ENCODE measurements around the gene TUBB1.
"Not testable (repeated sequence)": the region's sequence is repeated elsewhere in the genome, so short reads cannot be mapped to it uniquely, and the experiment has no call there.

TUBB1 gene

GRCh38 chr20:59033616-59034165 lies 14.5 kb downstream of the TUBB1 start:
- Histone ChIP-seq H3K27me3 (ENCODE audit: control insufficient read depth in 1 of 2, insufficient read depth in 2 of 2, low read length in 2 of 2) (no peaks in the 10 kb centered on the region), H3K4me3 (ENCODE audit: low read length in 2 of 2) (no peak overlapping the region), H3K4me1 (ENCODE audit: control insufficient read depth, insufficient read depth, low read length) (peaks cover 14% of the 10 kb centered on the region), H3K9ac (ENCODE audit: low read length in 2 of 2) (no peak overlapping the region), H3K36me3 (ENCODE audit: control insufficient read depth in 2 of 2, insufficient read depth in 2 of 2, low read length in 2 of 2) (peaks cover 28 to 38% of the 10 kb centered on the region in 2 donors), H3K9me3 (ENCODE audit: control insufficient read depth in 2 of 2, low read length in 2 of 2) (no peaks in the 10 kb centered on the region), H3K27ac (ENCODE audit: low read length) (no peak overlapping the region)

- Histone ChIP-seq H3K27ac (ENCODE audit: low read length) (no peak overlapping the region), H3K4me3 (ENCODE audit: low read length in 2 of 2) (no peak overlapping the region), H3K36me3 (ENCODE audit: control insufficient read depth in 2 of 2, insufficient read depth in 2 of 2, low read length in 2 of 2) (peaks cover 24 to 30% of the 10 kb centered on the region in 2 donors), H3K4me1 (ENCODE audit: control insufficient read depth, insufficient read depth, low read length) (peaks cover 9% of the 10 kb centered on the region), H3K27me3 (ENCODE audit: control insufficient read depth in 1 of 2, insufficient read depth in 2 of 2, low read length in 2 of 2) (no peaks in the 10 kb centered on the region), H3K9ac (ENCODE audit: low read length in 2 of 2) (no peak overlapping the region), H3K9me3 (ENCODE audit: control insufficient read depth in 2 of 2, low read length in 2 of 2) (no peaks in the 10 kb centered on the region)
Observed at GRCh38 chr20:59035381-59035780, 16.2 kb downstream of the TUBB1 start.

- H3K27me3 ChIP-seq (ENCODE audit: control insufficient read depth in 1 of 2, insufficient read depth in 2 of 2, low read length in 2 of 2): no peaks in the 10 kb centered on the region
Observed at GRCh38 chr20:59037386-59037785, 18.2 kb downstream of the TUBB1 start.

GRCh38 chr20:59039233-59039632 lies 20.0 kb downstream of the TUBB1 start:
- Histone ChIP-seq H3K9me3 (ENCODE audit: control insufficient read depth in 2 of 2, low read length in 2 of 2) (no peaks in the 10 kb centered on the region), H3K27ac (ENCODE audit: low read length) (no peak overlapping the region), H3K4me1 (ENCODE audit: control insufficient read depth, insufficient read depth, low read length) (peaks cover 15% of the 10 kb centered on the region), H3K36me3 (ENCODE audit: control insufficient read depth in 2 of 2, insufficient read depth in 2 of 2, low read length in 2 of 2) (peaks cover 24 to 29% of the 10 kb centered on the region in 2 donors), H3K4me3 (ENCODE audit: low read length in 2 of 2) (no peak overlapping the region), H3K9ac (ENCODE audit: low read length in 2 of 2) (no peak overlapping the region), H3K27me3 (ENCODE audit: control insufficient read depth in 1 of 2, insufficient read depth in 2 of 2, low read length in 2 of 2) (no peaks in the 10 kb centered on the region)

More at GRCh38 chr20:59037386-59037785, 18.2 kb downstream of the TUBB1 start:
- H3K4me3 ChIP-seq (ENCODE audit: low read length in 2 of 2): no peak overlapping the region
- H3K27ac ChIP-seq (ENCODE audit: low read length): no peak overlapping the region
- H3K36me3 ChIP-seq (ENCODE audit: control insufficient read depth in 2 of 2, insufficient read depth in 2 of 2, low read length in 2 of 2): peaks cover 24 to 29% of the 10 kb centered on the region in 2 donors
- no peaks in the 10 kb centered on the region for H3K9me3 ChIP-seq (ENCODE audit: control insufficient read depth in 2 of 2, low read length in 2 of 2)
- no peak overlapping the region for H3K9ac ChIP-seq (ENCODE audit: low read length in 2 of 2)
- peaks cover 11% of the 10 kb centered on the region for H3K4me1 ChIP-seq (ENCODE audit: control insufficient read depth, insufficient read depth, low read length)

- no peak overlapping the region for H3K27ac ChIP-seq (ENCODE audit: low read length)
- peaks cover 18 to 23% of the 10 kb centered on the region in 2 donors for H3K36me3 ChIP-seq (ENCODE audit: control insufficient read depth in 2 of 2, insufficient read depth in 2 of 2, low read length in 2 of 2)
- H3K4me3 ChIP-seq (ENCODE audit: low read length in 2 of 2): no peak overlapping the region
- H3K9ac ChIP-seq (ENCODE audit: low read length in 2 of 2): no peak overlapping the region
- H3K4me1 ChIP-seq (ENCODE audit: control insufficient read depth, insufficient read depth, low read length): peaks cover 15% of the 10 kb centered on the region
- no peaks in the 10 kb centered on the region for H3K9me3 ChIP-seq (ENCODE audit: control insufficient read depth in 2 of 2, low read length in 2 of 2)
- no peaks in the 10 kb centered on the region for H3K27me3 ChIP-seq (ENCODE audit: control insufficient read depth in 1 of 2, insufficient read depth in 2 of 2, low read length in 2 of 2)
Observed at GRCh38 chr20:59040667-59041066, 21.4 kb downstream of the TUBB1 start.

- not testable (repeated sequence) for H3K27me3 ChIP-seq (ENCODE audit: control insufficient read depth in 1 of 2, insufficient read depth in 2 of 2, low read length in 2 of 2); H3K9ac ChIP-seq (ENCODE audit: low read length in 2 of 2); H3K27ac ChIP-seq (ENCODE audit: low read length); H3K9me3 ChIP-seq (ENCODE audit: control insufficient read depth in 2 of 2, low read length in 2 of 2)
- peak overlapping the region; percentile 72 to 87 for H3K4me3 ChIP-seq (ENCODE audit: low read length in 2 of 2)
- peaks cover 11 to 15% of the 10 kb centered on the region in 2 donors for H3K36me3 ChIP-seq (ENCODE audit: control insufficient read depth in 2 of 2, insufficient read depth in 2 of 2, low read length in 2 of 2)
- H3K4me1 ChIP-seq (ENCODE audit: control insufficient read depth, insufficient read depth, low read length): peaks cover 15% of the 10 kb centered on the region
Observed at GRCh38 chr20:59041487-59041886, 22.3 kb downstream of the TUBB1 start.

GRCh38 chr20:59042151-59042795 lies 23.0 kb downstream of the TUBB1 start, which contains the start of gene PRELID3B:
Gene PRELID3B, minus strand, starts transcription at chr20:59042786. Its CDS starts 56 bp downstream, at chr20:59042730.
- Histone ChIP-seq H3K27me3 (ENCODE audit: control insufficient read depth in 1 of 2, insufficient read depth in 2 of 2, low read length in 2 of 2) (no peaks in the 10 kb centered on the region), H3K9ac (ENCODE audit: low read length in 2 of 2) (peak within 1 kb of the TSS; percentile 73 to 84), H3K27ac (ENCODE audit: low read length) (peak within 1 kb of the TSS; percentile 50), H3K36me3 (ENCODE audit: control insufficient read depth in 2 of 2, insufficient read depth in 2 of 2, low read length in 2 of 2) (peaks cover 8 to 9% of the 10 kb centered on the region in 2 donors), H3K4me3 (ENCODE audit: low read length in 2 of 2) (peak within 1 kb of the TSS; percentile 72 to 87), H3K4me1 (ENCODE audit: control insufficient read depth, insufficient read depth, low read length) (peaks cover 15% of the 10 kb centered on the region), H3K9me3 (ENCODE audit: control insufficient read depth in 2 of 2, low read length in 2 of 2) (no peaks in the 10 kb centered on the region)

- Histone ChIP-seq H3K9me3 (ENCODE audit: control insufficient read depth in 2 of 2, low read length in 2 of 2) (no peaks in the 10 kb centered on the region), H3K4me3 (ENCODE audit: low read length in 2 of 2) (peak overlapping the region; percentile 72 to 87), H3K27ac (ENCODE audit: low read length) (peak overlapping the region; percentile 50), H3K36me3 (ENCODE audit: control insufficient read depth in 2 of 2, insufficient read depth in 2 of 2, low read length in 2 of 2) (peaks cover under 1 to 3% of the 10 kb centered on the region in 2 donors), H3K27me3 (ENCODE audit: control insufficient read depth in 1 of 2, insufficient read depth in 2 of 2, low read length in 2 of 2) (no peaks in the 10 kb centered on the region), H3K4me1 (ENCODE audit: control insufficient read depth, insufficient read depth, low read length) (peaks cover 15% of the 10 kb centered on the region), H3K9ac (ENCODE audit: low read length in 2 of 2) (peak overlapping the region; percentile 73 to 79)
Observed at GRCh38 chr20:59042796-59043631, 23.8 kb downstream of the TUBB1 start.

- Histone ChIP-seq H3K27ac (ENCODE audit: low read length) (peak overlapping the region; percentile 49), H3K4me3 (ENCODE audit: low read length in 2 of 2) (no peak overlapping the region), H3K4me1 (ENCODE audit: control insufficient read depth, insufficient read depth, low read length) (peaks cover 15% of the 10 kb centered on the region), H3K9me3 (ENCODE audit: control insufficient read depth in 2 of 2, low read length in 2 of 2) (no peaks in the 10 kb centered on the region), H3K27me3 (ENCODE audit: control insufficient read depth in 1 of 2, insufficient read depth in 2 of 2, low read length in 2 of 2) (no peaks in the 10 kb centered on the region), H3K9ac (ENCODE audit: low read length in 2 of 2) (no peak overlapping the region), H3K36me3 (ENCODE audit: control insufficient read depth in 2 of 2, insufficient read depth in 2 of 2, low read length in 2 of 2) (no peaks in the 10 kb centered on the region)
Observed at GRCh38 chr20:59043698-59044097, 24.5 kb downstream of the TUBB1 start.

DNA sequence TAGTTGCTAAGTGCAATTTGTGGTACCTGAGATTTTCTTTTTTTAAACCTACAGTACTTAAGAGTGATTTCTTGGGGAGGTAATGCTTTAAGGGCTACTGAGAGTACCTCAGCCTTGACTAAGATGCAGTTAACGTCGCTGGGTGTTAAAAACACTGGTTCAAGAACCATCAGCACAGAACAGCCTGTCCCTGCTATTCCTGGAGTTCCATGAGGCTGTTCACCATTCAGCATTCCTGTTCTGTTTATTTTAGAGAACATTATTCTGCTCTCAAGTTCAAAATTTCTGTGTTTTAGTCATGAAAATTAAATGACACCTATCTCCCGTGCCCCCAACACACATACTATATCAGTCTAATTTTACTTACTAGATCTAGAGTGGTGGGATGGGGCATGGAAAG lies 25.1 kb downstream of the TUBB1 start:
- Histone ChIP-seq H3K4me3 (ENCODE audit: low read length in 2 of 2) (no peak overlapping the region), H3K4me1 (ENCODE audit: control insufficient read depth, insufficient read depth, low read length) (peaks cover 15% of the 10 kb centered on the region), H3K9ac (ENCODE audit: low read length in 2 of 2) (no peak overlapping the region), H3K27ac (ENCODE audit: low read length) (no peak overlapping the region), H3K9me3 (ENCODE audit: control insufficient read depth in 2 of 2, low read length in 2 of 2) (no peaks in the 10 kb centered on the region), H3K27me3 (ENCODE audit: control insufficient read depth in 1 of 2, insufficient read depth in 2 of 2, low read length in 2 of 2) (no peaks in the 10 kb centered on the region), H3K36me3 (ENCODE audit: control insufficient read depth in 2 of 2, insufficient read depth in 2 of 2, low read length in 2 of 2) (no peaks in the 10 kb centered on the region)
